GM12878 (cell line): Measurements from ENCODE around the gene CASP8. TPM values are rescaled to one million over a fixed set of nuclear protein-coding genes. Genes with fewer than 3 reads are reported as not detected.

Source experiments
- ATAC-seq: fragments of 200-7000 bp; cut with Tn5 transposase; 3 replicates; pipeline ENCODE4 v1.9.1; 2020; ENCODE audit warnings: mild to moderate bottlenecking, moderate library complexity
- BruUV-seq: library from RNA; stranded (reverse); fragments of 400-500 nt; replicated peaks from 2 replicates; lab custom pipeline; 2021; lab: Mats Ljungman, UMichigan
- CTCF ChIA-PET: fragments of 300-600 bp; sonication (Branson Sonifier 250); formaldehyde crosslinking; extraction: SDS; loops from one replicate; lab custom pipeline; 2021; ENCODE audit warnings: inconsistent platforms; lab: Yijun Ruan, JAX
- POLR2A ChIA-PET: fragments of 350-600 bp; formaldehyde crosslinking; extraction: SDS; loops from one replicate; lab custom pipeline; 2021; ENCODE audit warnings: inconsistent platforms; lab: Charles Lee
- RAD21 ChIA-PET: fragments of 300-600 bp; sonication (Branson Sonifier 250); formaldehyde crosslinking; loops from one replicate; lab custom pipeline; 2023; ENCODE audit warnings: antibody characterized with exemption; ENCODE audit not compliant: unreplicated experiment; lab: Charles Lee
- SMC1A ChIA-PET: fragments of 300-600 bp; sonication (Branson Sonifier 250); formaldehyde crosslinking; loops from one replicate; lab custom pipeline; 2023; ENCODE audit not compliant: unreplicated experiment, uncharacterized antibody; lab: Charles Lee
- DNase-seq: peaks from one replicate; pipeline ENCODE4 v3.0.0-alpha.2; 2011; ENCODE audit warnings: low read depth, low spot score
- FAIRE-seq: peaks from 3 replicates; lab custom pipeline; 2011; peaks lifted over from hg19 to GRCh38; lab: Jason Lieb, UNC
- H2AFZ ChIP-seq: 2 replicates; pipeline ENCODE4 v1.6.0; 2011; ENCODE audit warnings: low read depth, low read length, control low read depth; ENCODE audit not compliant: control insufficient read depth
- H3K27ac ChIP-seq: 2 replicates; pipeline ENCODE4 v1.5.1; 2011; ENCODE audit warnings: control low read depth; ENCODE audit not compliant: control insufficient read depth, insufficient read depth
- H3K27me3 ChIP-seq, 2 experiments: replicated peaks in 1 of 2; 2 replicates each; pipeline versions ENCODE4 v1.6.0 to v1.6.1; 2011; ENCODE audit warnings: low read length in 1 of 2; ENCODE audit not compliant: control insufficient read depth in 2 of 2, insufficient read depth in 2 of 2
- H3K36me3 ChIP-seq, 2 experiments: 2 replicates each; pipeline ENCODE4 v1.5.1; 2011; ENCODE audit warnings: low read length in 1 of 2; ENCODE audit not compliant: control insufficient read depth in 2 of 2, insufficient read depth in 2 of 2
- H3K4me1 ChIP-seq: 2 replicates; pipeline ENCODE4 v1.6.1; 2011; ENCODE audit warnings: mild to moderate bottlenecking, low read length, moderate library complexity, mixed read lengths; ENCODE audit not compliant: control insufficient read depth, insufficient read depth
- H3K4me2 ChIP-seq: 2 replicates; pipeline ENCODE4 v1.6.0; 2011; ENCODE audit warnings: control low read depth; ENCODE audit not compliant: control insufficient read depth, insufficient read depth
- H3K4me3 ChIP-seq: fragments of 200-600 bp; sonication (generic); 2 replicates; pipeline ENCODE4 v1.5.1; 2016
- H3K79me2 ChIP-seq: 2 replicates; pipeline ENCODE4 v1.6.0; 2011; ENCODE audit warnings: low read length; ENCODE audit not compliant: control insufficient read depth, insufficient read depth
- H3K9ac ChIP-seq: 2 replicates; pipeline ENCODE4 v1.8.0; 2011; ENCODE audit warnings: low read length, control low read depth, mixed read lengths; ENCODE audit not compliant: control insufficient read depth, insufficient read depth
- H3K9me3 ChIP-seq: replicated peaks from 3 replicates; pipeline ENCODE4 v1.5.1; 2011; ENCODE audit warnings: mild to moderate bottlenecking, low read length; ENCODE audit not compliant: control insufficient read depth, insufficient read depth
- H4K20me1 ChIP-seq: 2 replicates; pipeline ENCODE4 v1.6.0; 2011; ENCODE audit not compliant: control insufficient read depth, insufficient read depth
- BCL11A ChIP-seq: IDR thresholded peaks from 2 replicates; pipeline ENCODE4 v1.6.1; 2011; ENCODE audit warnings: low read depth, low read length
- BMI1 ChIP-seq: fragments of 450-650 bp; IDR thresholded peaks from 2 replicates; pipeline ENCODE4 v1.6.1; 2016; ENCODE audit warnings: mild to moderate bottlenecking, moderate library complexity, borderline replicate concordance
- EP300 ChIP-seq, 2 experiments: fragments of 150-350 bp in 1 of 2; IDR thresholded peaks; 2 replicates each; pipeline ENCODE4 v1.6.1; 2011 to 2012; ENCODE audit warnings: low read depth in 2 of 2, low read length in 2 of 2, borderline replicate concordance in 1 of 2, improper control_type of control experiment in 1 of 2, inconsistent platforms in 1 of 2; ENCODE audit not compliant: control insufficient read depth in 1 of 2
- MYB ChIP-seq: fragments of 150-350 bp; IDR thresholded peaks from 2 replicates; pipeline ENCODE4 v1.6.1; 2014; ENCODE audit warnings: mild to moderate bottlenecking, low read depth, low read length, borderline replicate concordance
- POLR2A ChIP-seq: IDR thresholded peaks from 2 replicates; pipeline ENCODE4 v1.6.1; 2011; ENCODE audit warnings: low read depth, mild to moderate bottlenecking, low read length
- PRDM15 ChIP-seq: fragments of 450-650 bp; formaldehyde crosslinking; IDR thresholded peaks from 2 replicates; pipeline ENCODE4 v1.4.0; 2020; ENCODE audit warnings: mild to moderate bottlenecking, moderate library complexity
- RELB ChIP-seq: fragments of 450-650 bp; IDR thresholded peaks from 2 replicates; pipeline ENCODE4 v1.6.1; 2017; ENCODE audit warnings: low read depth, mild to moderate bottlenecking, moderate library complexity
- SMAD1 ChIP-seq: fragments of 450-650 bp; IDR thresholded peaks from 2 replicates; pipeline ENCODE4 v1.6.1; 2018; ENCODE audit warnings: mild to moderate bottlenecking, low read depth; ENCODE audit not compliant: partially characterized antibody
- SMC3 ChIP-seq: IDR thresholded peaks from 2 replicates; pipeline ENCODE4 v1.6.1; 2011; ENCODE audit warnings: low read length, improper control_type of control experiment, borderline replicate concordance
- SPI1 ChIP-seq: IDR thresholded peaks from 2 replicates; pipeline ENCODE4 v1.6.1; 2011; ENCODE audit warnings: low read depth, mild to moderate bottlenecking, low read length, moderate library complexity, borderline replicate concordance; ENCODE audit not compliant: insufficient read depth
- ZNF24 ChIP-seq: fragments of 450-650 bp; IDR thresholded peaks from 2 replicates; pipeline ENCODE4 v1.6.1; 2017; ENCODE audit warnings: antibody characterized with exemption, mild to moderate bottlenecking
- ZNF384 ChIP-seq: IDR thresholded peaks from 2 replicates; pipeline ENCODE4 v1.6.1; 2012; ENCODE audit warnings: low read depth, mild to moderate bottlenecking, low read length, improper control_type of control experiment, borderline replicate concordance
- ZSCAN29 ChIP-seq: fragments of 450-650 bp; IDR thresholded peaks from 2 replicates; pipeline ENCODE4 v1.6.1; 2017; ENCODE audit warnings: mild to moderate bottlenecking, moderate library complexity
- WGBS: methylation state at CpG from one replicate; pipeline ENCODE4 v1.1.6; 2016; ENCODE audit warnings: low lambda C conversion rate; ENCODE audit not compliant: insufficient replicate concordance, insufficient coverage; ENCODE audit errors: missing lambda C conversion rate; 5-methylcytosine and 5-hydroxymethylcytosine counted together
- in situ Hi-C: fragments of 300-500 bp; cut with MboI; formaldehyde crosslinking; loops from 9 replicates; pipeline ENCODE4 v1.14.3; 2018; ENCODE audit warnings: mixed read lengths
- intact Hi-C: fragments of 100-400 bp; cut with micrococcal nuclease; formaldehyde crosslinking; loops from one replicate; pipeline ENCODE4 v1.14.2; 2022; ENCODE audit not compliant: unreplicated experiment
- polyA plus RNA-seq, 11 experiments: library from polyadenylated mRNA; depleted of rRNA in 4 of 11; unstranded in 6 of 11; stranded (reverse) in 5 of 11; fragments of >200 nt; fragmentation: Nextera tagmentation in 4 of 11; fragmentation: Illumina TruSeq in 1 of 11; extraction: Ambion mirVana in 4 of 11; extraction: Trizol in 1 of 11; gene quantifications; 1 replicate in 1 of 11; 2 replicates in 10 of 11; pipeline versions ENCODE4 v1.2.1 to v1.2.3, GENCODE V29; 2011 to 2016; ENCODE audit warnings: inconsistent platforms in 2 of 11, missing spikeins in 2 of 11, low read depth in 1 of 11
- total RNA-seq, 4 experiments: library from RNA; depleted of rRNA in 3 of 4; stranded (reverse); fragments of >200 nt in 3 of 4; fragmentation: Illumina TruSeq in 1 of 4; extraction: Trizol in 1 of 4; gene quantifications; 2 replicates each; pipeline versions ENCODE4 v1.2.1 to v1.2.3, GENCODE V29; 2013 to 2021
- TF ChIP-seq, protein P1 (sequence below): IDR thresholded peaks from 2 replicates; pipeline ENCODE4 v1.6.1; 2012; ENCODE audit warnings: low read depth, low read length, improper control_type of control experiment

CASP8 gene
- total and polyA plus RNA-seq, 10 of the 15 experiments (the other 5 are each of a cell fraction or from before 2014, with no cell fraction given): 18.6 to 54.1 (median 39.9) TPM

DNA sequence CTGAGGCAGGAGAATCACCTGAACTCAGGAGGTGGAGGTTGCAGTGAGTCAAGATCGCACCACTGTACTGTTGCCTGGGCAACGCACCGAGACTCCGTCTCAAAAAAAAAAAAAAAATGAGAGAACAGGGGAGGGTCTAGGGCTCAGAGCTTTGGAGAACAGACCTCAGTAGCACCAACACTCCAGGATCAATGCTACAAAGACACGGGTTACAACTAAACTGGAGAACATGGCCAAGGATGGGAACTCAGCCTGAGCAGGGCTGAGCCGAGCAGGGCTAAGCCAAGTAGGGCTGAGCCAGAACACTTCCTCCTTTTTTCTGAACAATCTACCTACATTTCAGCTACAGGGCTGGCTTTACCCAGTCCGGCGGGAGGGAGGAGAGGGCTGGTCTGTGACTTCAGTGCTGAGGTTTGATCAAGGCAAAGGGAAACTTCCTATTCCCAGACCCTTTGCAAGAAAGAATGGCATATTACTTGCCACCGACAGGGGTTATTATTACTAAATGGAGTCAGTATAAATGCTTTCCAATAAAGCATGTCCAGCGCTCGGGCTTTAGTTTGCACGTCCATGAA is 2.9 kb upstream of the CASP8 start:
- H3K4me1 ChIP-seq: peaks cover 35% of the 10 kb centered on the region
- DNase-seq (no peak), FAIRE-seq (no peak), ATAC-seq (peak; percentile 70)
- WGBS: 10% methylated on average over 12 of the region's 12 CpGs
- SMC1A ChIA-PET: interaction anchor here (0.6 to 10.5 kb wide), 6 partner anchors 10 to 295 kb away, joined by 3 to 87 read pairs (median 5); no protein-coding TSS in a partner anchor
- RAD21 ChIA-PET: interaction anchor here (1.2 to 6.4 kb wide), 3 partner anchors 15 to 75 kb away, joined by 4 to 79 read pairs (median 4); partner anchors contain the start of gene CASP10
- H3K36me3 ChIP-seq: no peaks in the 10 kb centered on the region; a peak in 3 of 4 replicates
- BruUV-seq: no TSS peak
- peaks cover 9% of the 10 kb centered on the region for H3K79me2 ChIP-seq
- in situ Hi-C loops: no loop called here
- H4K20me1 ChIP-seq: no peaks in the 10 kb centered on the region
- no peaks in the 10 kb centered on the region; the same call in 2 of the 3 replicates for H3K9me3 ChIP-seq
- POLR2A ChIA-PET: interaction anchor here (0.8 to 1.4 kb wide), 2 partner anchors 24 to 25 kb away, joined by 3 to 4 read pairs; no protein-coding TSS in a partner anchor
- H3K4me3 ChIP-seq: peak overlapping the region; percentile 62
- H3K27me3 ChIP-seq: no peaks in the 10 kb centered on the region
- peak overlapping the region; percentile 76 for H3K9ac ChIP-seq
- H3K27ac ChIP-seq: peak overlapping the region; percentile 99
- CTCF ChIA-PET: interaction anchor here (1.9 to 6.6 kb wide), 3 partner anchors 21 to 75 kb away, joined by 5 to 34 read pairs (median 9); partner anchors contain the start of gene CASP10
- H3K4me2 ChIP-seq: peak overlapping the region; percentile 97
- intact Hi-C loops: loop anchor here (5.0 kb wide), 1 partner anchor 195 kb away; the partner anchor contains the start of genes STRADB and TRAK2
- H2AFZ ChIP-seq: peak overlapping the region; percentile 76
- TF ChIP-seq EP300 (IDR thresholded peaks at IDR 0.05; ENCODE audit: borderline replicate concordance in 1 of 2, control insufficient read depth in 1 of 2, low read depth in 2 of 2, low read length in 2 of 2): 0 out of 4 replicates have a peak, but pooled peaks of 1 of the 2 experiments have one; percentile 24
- TF ChIP-seq SPI1: peak; percentile 92
- no peak for TF ChIP-seq MYB
- TF ChIP-seq ZNF384: peak; percentile 59; the same call in 1 of the 2 replicates
- no peak for TF ChIP-seq ZSCAN29
- TF ChIP-seq ZNF24: 0 out of 2 replicates have a peak, but pooled peaks have one; percentile 43
- TF ChIP-seq BCL11A: no peak
- TF ChIP-seq RELB: no peak
- TF ChIP-seq, protein P1, sequence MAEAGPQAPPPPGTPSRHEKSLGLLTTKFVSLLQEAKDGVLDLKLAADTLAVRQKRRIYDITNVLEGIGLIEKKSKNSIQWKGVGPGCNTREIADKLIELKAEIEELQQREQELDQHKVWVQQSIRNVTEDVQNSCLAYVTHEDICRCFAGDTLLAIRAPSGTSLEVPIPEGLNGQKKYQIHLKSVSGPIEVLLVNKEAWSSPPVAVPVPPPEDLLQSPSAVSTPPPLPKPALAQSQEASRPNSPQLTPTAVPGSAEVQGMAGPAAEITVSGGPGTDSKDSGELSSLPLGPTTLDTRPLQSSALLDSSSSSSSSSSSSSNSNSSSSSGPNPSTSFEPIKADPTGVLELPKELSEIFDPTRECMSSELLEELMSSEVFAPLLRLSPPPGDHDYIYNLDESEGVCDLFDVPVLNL: no peak
- peak; percentile 44; the same call in 1 of the 2 replicates for TF ChIP-seq POLR2A
- peak; percentile 42 for TF ChIP-seq SMAD1
- TF ChIP-seq SMC3: peak; percentile 1; the same call in 1 of the 2 replicates
- peak; percentile 78 for TF ChIP-seq BMI1
- TF ChIP-seq PRDM15 (CRISPR knock-in tag): no peak
